A549 treated with GW870086 at 1 μM for 4 hours (cell line): ENCODE results near the gene OTULIN. TPM values are rescaled to one million over a fixed set of nuclear protein-coding genes. Genes with fewer than 3 reads are reported as not detected.

Experiments
- total RNA-seq: library from RNA; stranded (reverse); fragments of 200-300 nt; extraction: Qiagen RNA extraction; gene quantifications from 5 replicates; pipeline ENCODE4 v1.2.3, GENCODE V29; 2022; ENCODE audit warnings: low read depth

Gene OTULIN
- 18.0 to 25.0 TPM (median 20.2 TPM) in 5 replicates for total RNA-seq

GRCh38 chr5:14664270-14665100 lies at the start of gene OTULIN:
TSS of gene OTULIN (plus strand) at chr5:14664718. CDS start at chr5:14664826, 108 bp downstream.

Other genes starting within 250 kb of the OTULIN start
- gene OTULINL, start 82.9 kb upstream of the OTULIN start, total RNA-seq = 11.4 to 15.9 TPM (median 13.0 TPM) in 5 replicates
- 13.4 to 24.3 TPM (median 20.2 TPM) in 5 replicates for gene ANKH, start 207.1 kb downstream of the OTULIN start, total RNA-seq